ENCODE data around the gene THEMIS2. TPM values are rescaled to one million over a fixed set of nuclear protein-coding genes. Genes with fewer than 3 reads are reported as not detected.
A peak's percentile ranks its signal among the peaks of the same experiment; 100 is the strongest.

THEMIS2 gene
- total RNA-seq, 1 donor = 17.4 TPM

DNA sequence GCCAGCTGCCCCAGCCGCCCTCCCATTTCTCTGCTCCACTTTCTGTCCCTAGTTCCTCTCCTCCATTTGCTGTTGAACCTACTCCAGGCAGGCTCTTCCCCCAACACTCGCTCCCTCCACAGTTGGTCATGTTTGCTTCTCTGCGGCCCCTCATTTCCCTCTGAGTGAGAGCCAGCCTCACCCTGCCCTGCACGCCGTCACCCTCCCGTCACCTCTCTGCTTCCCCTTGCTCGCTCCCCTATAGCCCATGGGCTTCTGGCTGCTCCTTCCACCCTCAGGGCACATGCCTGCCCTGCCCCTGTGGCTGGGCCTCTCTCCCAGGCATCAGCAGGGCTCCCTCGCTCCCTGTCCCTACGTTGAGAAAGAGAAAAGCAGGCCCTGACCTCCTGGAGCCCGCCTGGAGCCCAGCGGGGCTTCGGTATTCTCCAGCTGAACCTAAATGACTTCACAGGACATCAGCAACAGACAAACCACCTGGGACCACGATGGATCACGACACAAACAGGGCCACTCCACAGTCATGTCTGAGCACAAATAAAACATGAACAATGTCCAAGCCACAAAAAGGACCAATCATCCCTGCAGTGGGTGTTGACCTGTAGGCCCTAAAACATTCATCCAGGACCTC, 13.3 kb upstream of the THEMIS2 start:
- Histone ChIP-seq H3K27ac (ENCODE audit: low read depth, low read length) (no peak overlapping the region), H3K4me3 (ENCODE audit: insufficient read depth, low read length) (no peak overlapping the region), H3K4me2 (ENCODE audit: insufficient read depth, low read length) (no peak overlapping the region), H3K79me2 (ENCODE audit: insufficient read depth, low read length) (no peaks in the 10 kb centered on the region), H3K27me3 (ENCODE audit: insufficient read depth, low read length) (no peaks in the 10 kb centered on the region), H3K9me3 (ENCODE audit: low read depth, low read length) (no peaks in the 10 kb centered on the region), H2AFZ (ENCODE audit: low read length) (no peak overlapping the region), H3K4me1 (ENCODE audit: insufficient read depth, low read length) (peaks cover 17% of the 10 kb centered on the region), H3K36me3 (ENCODE audit: insufficient read depth, low read length) (no peaks in the 10 kb centered on the region), H4K20me1 (ENCODE audit: insufficient read depth, low read length) (no peaks in the 10 kb centered on the region)
- DNase-seq (ENCODE audit: insufficient read length, low spot score, missing footprints) = peak; percentile 32
- TF ChIP-seq, protein P1, sequence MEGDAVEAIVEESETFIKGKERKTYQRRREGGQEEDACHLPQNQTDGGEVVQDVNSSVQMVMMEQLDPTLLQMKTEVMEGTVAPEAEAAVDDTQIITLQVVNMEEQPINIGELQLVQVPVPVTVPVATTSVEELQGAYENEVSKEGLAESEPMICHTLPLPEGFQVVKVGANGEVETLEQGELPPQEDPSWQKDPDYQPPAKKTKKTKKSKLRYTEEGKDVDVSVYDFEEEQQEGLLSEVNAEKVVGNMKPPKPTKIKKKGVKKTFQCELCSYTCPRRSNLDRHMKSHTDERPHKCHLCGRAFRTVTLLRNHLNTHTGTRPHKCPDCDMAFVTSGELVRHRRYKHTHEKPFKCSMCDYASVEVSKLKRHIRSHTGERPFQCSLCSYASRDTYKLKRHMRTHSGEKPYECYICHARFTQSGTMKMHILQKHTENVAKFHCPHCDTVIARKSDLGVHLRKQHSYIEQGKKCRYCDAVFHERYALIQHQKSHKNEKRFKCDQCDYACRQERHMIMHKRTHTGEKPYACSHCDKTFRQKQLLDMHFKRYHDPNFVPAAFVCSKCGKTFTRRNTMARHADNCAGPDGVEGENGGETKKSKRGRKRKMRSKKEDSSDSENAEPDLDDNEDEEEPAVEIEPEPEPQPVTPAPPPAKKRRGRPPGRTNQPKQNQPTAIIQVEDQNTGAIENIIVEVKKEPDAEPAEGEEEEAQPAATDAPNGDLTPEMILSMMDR (IDR thresholded peaks at IDR 0.05; ENCODE audit: extremely low read depth, low read depth, low read length) = no peak

DNA sequence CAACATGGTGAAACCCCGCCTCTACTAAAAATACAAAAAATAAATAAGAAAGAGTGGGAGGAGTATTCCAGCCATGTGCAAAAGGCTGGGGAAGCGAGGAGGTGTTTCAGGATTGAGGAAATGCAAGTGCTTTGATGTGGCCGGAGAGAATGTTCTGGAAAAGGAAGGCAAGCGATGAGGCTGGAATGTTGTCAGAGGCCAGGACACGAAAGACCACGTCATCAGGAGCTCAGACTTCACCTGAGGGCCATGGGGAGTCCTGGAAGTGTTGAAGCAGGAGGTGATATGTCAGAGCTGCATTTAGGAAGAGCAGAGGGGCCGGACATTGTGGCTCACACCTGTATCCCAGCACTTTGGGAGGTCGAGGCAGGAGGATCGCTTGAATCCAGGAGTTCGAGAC, 10.9 kb upstream of the THEMIS2 start:
- no peaks in the 10 kb centered on the region for H4K20me1 ChIP-seq (ENCODE audit: insufficient read depth, low read length)
- no peak for DNase-seq (ENCODE audit: insufficient read length, low spot score, missing footprints)
- H3K4me2 ChIP-seq (ENCODE audit: insufficient read depth, low read length) = no peak overlapping the region
- H3K9me3 ChIP-seq (ENCODE audit: low read depth, low read length) = no peaks in the 10 kb centered on the region
- peaks cover 20% of the 10 kb centered on the region for H3K4me1 ChIP-seq (ENCODE audit: insufficient read depth, low read length)
- no peak overlapping the region for H3K4me3 ChIP-seq (ENCODE audit: insufficient read depth, low read length)
- no peaks in the 10 kb centered on the region for H3K79me2 ChIP-seq (ENCODE audit: insufficient read depth, low read length)
- H3K27ac ChIP-seq (ENCODE audit: low read depth, low read length) = no peak overlapping the region
- H2AFZ ChIP-seq (ENCODE audit: low read length) = no peak overlapping the region
- no peaks in the 10 kb centered on the region for H3K36me3 ChIP-seq (ENCODE audit: insufficient read depth, low read length)
- TF ChIP-seq, protein P1 (IDR thresholded peaks at IDR 0.05; ENCODE audit: extremely low read depth, low read depth, low read length) = no peak
- no peaks in the 10 kb centered on the region for H3K27me3 ChIP-seq (ENCODE audit: insufficient read depth, low read length)

DNA sequence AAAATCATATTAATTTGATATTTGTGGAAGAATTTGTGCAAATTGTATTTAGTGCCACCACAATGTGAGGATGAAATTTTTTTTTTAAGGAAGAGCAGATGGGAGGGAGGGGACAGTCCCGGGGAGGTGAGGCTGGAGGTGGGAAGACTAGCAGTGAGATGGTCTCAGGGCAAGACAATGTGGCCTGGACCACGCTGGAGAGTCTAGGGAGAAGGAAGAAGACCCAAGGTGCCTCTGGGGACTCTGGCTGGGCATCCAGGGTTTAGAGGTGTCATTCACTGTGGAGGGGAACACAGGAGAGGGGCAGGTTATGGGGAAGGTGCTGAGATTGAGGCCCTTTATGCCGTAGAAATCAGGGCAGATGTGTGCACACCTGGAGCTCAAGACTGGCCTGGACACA, 10.3 kb upstream of the THEMIS2 start:
- DNase-seq (ENCODE audit: insufficient read length, low spot score, missing footprints) = peak; percentile 26
- no peaks in the 10 kb centered on the region for H3K36me3 ChIP-seq (ENCODE audit: insufficient read depth, low read length)
- H3K79me2 ChIP-seq (ENCODE audit: insufficient read depth, low read length) = no peaks in the 10 kb centered on the region
- H2AFZ ChIP-seq (ENCODE audit: low read length) = no peak overlapping the region
- H4K20me1 ChIP-seq (ENCODE audit: insufficient read depth, low read length) = no peaks in the 10 kb centered on the region
- H3K9me3 ChIP-seq (ENCODE audit: low read depth, low read length) = no peaks in the 10 kb centered on the region
- H3K4me1 ChIP-seq (ENCODE audit: insufficient read depth, low read length) = peaks cover 20% of the 10 kb centered on the region
- H3K27ac ChIP-seq (ENCODE audit: low read depth, low read length) = peak overlapping the region; percentile 98
- TF ChIP-seq, protein P1 (IDR thresholded peaks at IDR 0.05; ENCODE audit: extremely low read depth, low read depth, low read length) = no peak
- no peak overlapping the region for H3K4me2 ChIP-seq (ENCODE audit: insufficient read depth, low read length)
- H3K4me3 ChIP-seq (ENCODE audit: insufficient read depth, low read length) = no peak overlapping the region
- H3K27me3 ChIP-seq (ENCODE audit: insufficient read depth, low read length) = no peaks in the 10 kb centered on the region

DNA sequence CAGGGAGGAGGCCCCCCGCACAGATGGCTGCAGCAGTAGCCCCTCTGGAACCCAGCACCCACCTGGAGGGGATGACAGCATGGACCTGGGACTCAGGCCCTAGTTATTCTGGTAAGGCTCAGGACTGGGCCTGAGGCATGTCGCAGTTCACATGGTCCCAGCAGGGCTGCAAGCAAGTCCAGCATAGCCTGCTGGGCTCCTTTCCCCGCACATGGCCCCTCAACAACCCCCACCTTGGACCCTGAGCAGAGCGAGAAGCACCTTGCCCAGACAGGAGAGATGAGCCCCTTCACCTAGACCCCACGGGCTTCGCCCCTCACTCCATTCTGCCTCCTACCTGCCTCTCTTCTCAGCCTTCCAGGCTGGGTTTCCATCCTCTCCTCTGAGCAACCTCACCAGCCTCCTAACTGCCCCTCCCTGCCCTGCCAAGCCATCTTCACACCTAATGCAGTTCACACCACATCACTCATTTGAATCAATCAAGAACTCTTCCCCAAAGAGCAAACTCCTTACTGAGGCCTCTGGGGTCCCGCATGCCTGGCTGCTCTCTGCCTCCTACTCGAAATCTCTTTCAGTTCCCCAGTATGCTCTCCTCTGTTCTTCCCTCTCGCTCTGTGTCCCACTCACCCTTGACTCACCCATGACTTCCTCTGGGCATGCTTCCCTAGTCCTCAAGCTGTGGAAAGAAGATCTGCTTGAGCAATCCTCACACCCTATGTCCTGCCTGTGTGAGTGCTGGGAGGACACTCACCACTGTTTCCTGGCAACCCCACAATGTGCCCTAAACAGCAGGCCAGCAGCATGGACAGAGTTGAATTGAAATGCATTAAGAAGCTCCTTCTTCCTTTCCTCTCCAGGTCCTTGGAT, 9.4 kb upstream of the THEMIS2 start:
- Histone ChIP-seq H3K4me3 (ENCODE audit: insufficient read depth, low read length) (peak overlapping the region; percentile 42), H3K9me3 (ENCODE audit: low read depth, low read length) (no peaks in the 10 kb centered on the region), H3K27me3 (ENCODE audit: insufficient read depth, low read length) (no peaks in the 10 kb centered on the region), H3K79me2 (ENCODE audit: insufficient read depth, low read length) (no peaks in the 10 kb centered on the region), H3K27ac (ENCODE audit: low read depth, low read length) (peak overlapping the region; percentile 98), H3K36me3 (ENCODE audit: insufficient read depth, low read length) (no peaks in the 10 kb centered on the region), H2AFZ (ENCODE audit: low read length) (peak overlapping the region; percentile 87), H3K4me2 (ENCODE audit: insufficient read depth, low read length) (peak overlapping the region; percentile 73), H4K20me1 (ENCODE audit: insufficient read depth, low read length) (no peaks in the 10 kb centered on the region), H3K4me1 (ENCODE audit: insufficient read depth, low read length) (peaks cover 20% of the 10 kb centered on the region)
- peak; percentile 98 for DNase-seq (ENCODE audit: insufficient read length, low spot score, missing footprints)
- TF ChIP-seq, protein P1 (IDR thresholded peaks at IDR 0.05; ENCODE audit: extremely low read depth, low read depth, low read length) = no peak

Measured in osteoblast (primary cell).